ENCODE results near the gene TBC1D2. TPM values are rescaled to one million over a fixed set of nuclear protein-coding genes. Genes with fewer than 3 reads are reported as not detected.

Gene TBC1D2
- total RNA-seq, 4 donors from 2014 or later, result 2.5 to 10.9 (median 7.5) TPM

GRCh38 chr9:98241357-98242300 lies 13.8 kb downstream of the TBC1D2 start:
- H3K27me3 ChIP-seq, result no peaks in the 10 kb centered on the region
- H3K36me3 ChIP-seq, result no peaks in the 10 kb centered on the region
- TF ChIP-seq, protein P1, sequence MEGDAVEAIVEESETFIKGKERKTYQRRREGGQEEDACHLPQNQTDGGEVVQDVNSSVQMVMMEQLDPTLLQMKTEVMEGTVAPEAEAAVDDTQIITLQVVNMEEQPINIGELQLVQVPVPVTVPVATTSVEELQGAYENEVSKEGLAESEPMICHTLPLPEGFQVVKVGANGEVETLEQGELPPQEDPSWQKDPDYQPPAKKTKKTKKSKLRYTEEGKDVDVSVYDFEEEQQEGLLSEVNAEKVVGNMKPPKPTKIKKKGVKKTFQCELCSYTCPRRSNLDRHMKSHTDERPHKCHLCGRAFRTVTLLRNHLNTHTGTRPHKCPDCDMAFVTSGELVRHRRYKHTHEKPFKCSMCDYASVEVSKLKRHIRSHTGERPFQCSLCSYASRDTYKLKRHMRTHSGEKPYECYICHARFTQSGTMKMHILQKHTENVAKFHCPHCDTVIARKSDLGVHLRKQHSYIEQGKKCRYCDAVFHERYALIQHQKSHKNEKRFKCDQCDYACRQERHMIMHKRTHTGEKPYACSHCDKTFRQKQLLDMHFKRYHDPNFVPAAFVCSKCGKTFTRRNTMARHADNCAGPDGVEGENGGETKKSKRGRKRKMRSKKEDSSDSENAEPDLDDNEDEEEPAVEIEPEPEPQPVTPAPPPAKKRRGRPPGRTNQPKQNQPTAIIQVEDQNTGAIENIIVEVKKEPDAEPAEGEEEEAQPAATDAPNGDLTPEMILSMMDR (IDR thresholded peaks at IDR 0.05), result no peak
- TF ChIP-seq POLR2A (IDR thresholded peaks at IDR 0.05), result no peak
- no peaks in the 10 kb centered on the region for H3K4me1 ChIP-seq
- no peak for DNase-seq
- intact Hi-C loops (cut with DNase I; ENCODE audit: low total_unique reads), result no loop called here
- no peaks in the 10 kb centered on the region for H3K9me3 ChIP-seq
- no peak overlapping the region for H3K27ac ChIP-seq
- no peak overlapping the region for H3K4me3 ChIP-seq

GRCh38 chr9:98240475-98240874 lies 15.0 kb downstream of the TBC1D2 start:
- H3K4me3 ChIP-seq, result no peak overlapping the region
- TF ChIP-seq, protein P1 (IDR thresholded peaks at IDR 0.05), result no peak
- TF ChIP-seq POLR2A (IDR thresholded peaks at IDR 0.05), result no peak
- H3K9me3 ChIP-seq, result no peaks in the 10 kb centered on the region
- no peaks in the 10 kb centered on the region for H3K36me3 ChIP-seq
- H3K27me3 ChIP-seq, result no peaks in the 10 kb centered on the region
- intact Hi-C loops (cut with DNase I; ENCODE audit: low total_unique reads), result no loop called here
- DNase-seq, result no peak
- no peak overlapping the region for H3K27ac ChIP-seq
- H3K4me1 ChIP-seq, result no peaks in the 10 kb centered on the region

DNA sequence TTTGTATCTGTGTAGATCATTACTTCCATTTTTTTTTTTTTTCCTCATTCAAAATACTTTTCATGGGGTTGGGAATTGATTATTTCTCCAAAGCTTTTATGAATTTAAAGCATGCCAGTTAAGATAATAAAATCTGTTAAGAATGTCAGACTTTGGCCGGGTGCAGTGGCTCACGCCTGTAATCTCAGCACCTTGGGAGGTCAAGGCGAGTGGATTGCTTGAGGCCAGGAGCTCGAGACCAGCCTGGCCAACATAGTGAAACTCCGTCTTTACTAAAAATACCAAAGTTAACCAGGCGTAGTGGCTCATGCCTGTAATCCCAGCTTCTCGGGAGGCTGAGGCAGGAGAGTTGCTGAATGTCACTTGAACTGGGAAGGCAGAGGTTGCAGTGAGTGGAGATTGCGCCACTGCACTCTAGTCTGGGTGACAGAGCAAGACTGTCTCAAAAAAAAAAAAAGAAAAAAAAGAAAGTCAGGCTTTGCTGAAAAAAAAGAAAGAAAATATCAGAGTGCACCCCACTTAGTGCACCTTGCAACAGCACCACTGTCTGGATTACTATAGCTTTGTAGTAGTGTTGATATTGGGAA lies 18.5 kb downstream of the TBC1D2 start:
- Histone ChIP-seq H3K4me3 (no peak overlapping the region), H3K9me3 (no peaks in the 10 kb centered on the region), H3K27me3 (no peaks in the 10 kb centered on the region), H3K4me1 (no peaks in the 10 kb centered on the region), H3K36me3 (no peaks in the 10 kb centered on the region), H3K27ac (no peak overlapping the region)
- no peak for DNase-seq
- TF ChIP-seq, protein P1 (IDR thresholded peaks at IDR 0.05), result no peak
- no peak for TF ChIP-seq POLR2A (IDR thresholded peaks at IDR 0.05)
- intact Hi-C loops (cut with DNase I; ENCODE audit: low total_unique reads), result no loop called here

- H3K4me1 ChIP-seq, result no peaks in the 10 kb centered on the region
- no peak overlapping the region for H3K27ac ChIP-seq
- TF ChIP-seq, protein P1 (IDR thresholded peaks at IDR 0.05), result no peak
- TF ChIP-seq POLR2A (IDR thresholded peaks at IDR 0.05), result no peak
- no peaks in the 10 kb centered on the region for H3K27me3 ChIP-seq
- no peaks in the 10 kb centered on the region for H3K9me3 ChIP-seq
- intact Hi-C loops (cut with DNase I; ENCODE audit: low total_unique reads), result no loop called here
- no peaks in the 10 kb centered on the region for H3K36me3 ChIP-seq
- H3K4me3 ChIP-seq, result no peak overlapping the region
- DNase-seq, result no peak
These were observed 20.3 kb downstream of the TBC1D2 start for GRCh38 chr9:98235126-98235525.

GRCh38 chr9:98234245-98234825 lies 21.1 kb downstream of the TBC1D2 start:
- TF ChIP-seq POLR2A (IDR thresholded peaks at IDR 0.05), result no peak
- Histone ChIP-seq H3K4me3 (no peak overlapping the region), H3K27me3 (no peaks in the 10 kb centered on the region), H3K9me3 (no peaks in the 10 kb centered on the region), H3K4me1 (no peaks in the 10 kb centered on the region), H3K36me3 (no peaks in the 10 kb centered on the region), H3K27ac (no peak overlapping the region)
- intact Hi-C loops (cut with DNase I; ENCODE audit: low total_unique reads), result no loop called here
- DNase-seq, result no peak

Measured in uterus (tissue), 4 donors.